MM.1S (cell line): Measurements from ENCODE around the gene IL9R.

ENCODE experiments used
- DNase-seq: peaks from one replicate; pipeline ENCODE4 v3.0.0-alpha.2; 2015
- H2AFZ ChIP-seq: fragments of 300-600 bp; sonication (generic); 2 replicates; pipeline ENCODE4 v1.6.0; 2016; ENCODE audit warnings: antibody characterized with exemption, low read length
- H3F3A ChIP-seq: fragments of 300-600 bp; sonication (generic); 2 replicates; pipeline ENCODE4 v1.6.1; 2016; ENCODE audit warnings: mild to moderate bottlenecking, antibody characterized with exemption, low read length, moderate library complexity, mixed read lengths; ENCODE audit not compliant: insufficient read depth
- H3K27ac ChIP-seq: fragments of 300-600 bp; sonication (generic); 2 replicates; pipeline ENCODE4 v1.5.1; 2016; ENCODE audit warnings: mild to moderate bottlenecking, low read length
- H3K27me3 ChIP-seq: fragments of 300-600 bp; sonication (generic); replicated peaks from 2 replicates; pipeline ENCODE4 v1.6.0; 2016; ENCODE audit warnings: low read length; ENCODE audit not compliant: insufficient read depth
- H3K36me3 ChIP-seq: fragments of 300-600 bp; sonication (generic); replicated peaks from 2 replicates; pipeline ENCODE4 v1.6.1; 2016; ENCODE audit warnings: mild to moderate bottlenecking, low read length, mixed read lengths; ENCODE audit not compliant: insufficient read depth
- H3K4me1 ChIP-seq: fragments of 300-600 bp; sonication (generic); 2 replicates; pipeline ENCODE4 v1.6.1; 2016; ENCODE audit warnings: low read length, mixed read lengths
- H3K4me2 ChIP-seq: fragments of 300-600 bp; sonication (generic); 2 replicates; pipeline ENCODE4 v1.6.0; 2016; ENCODE audit warnings: low read depth, low read length
- H3K4me3 ChIP-seq: fragments of 300-600 bp; sonication (generic); 2 replicates; pipeline ENCODE4 v1.5.1; 2016; ENCODE audit warnings: low read length, mixed read lengths
- H3K79me2 ChIP-seq: fragments of 300-600 bp; sonication (generic); 2 replicates; pipeline ENCODE4 v1.6.1; 2016; ENCODE audit warnings: mixed run types, low read length, mixed read lengths
- H3K9ac ChIP-seq: fragments of 300-600 bp; sonication (generic); 2 replicates; pipeline ENCODE4 v1.6.1; 2016; ENCODE audit warnings: low read length, mixed read lengths
- H3K9me2 ChIP-seq: fragments of 300-600 bp; sonication (generic); replicated peaks from 2 replicates; pipeline ENCODE4 v1.6.1; 2016; ENCODE audit warnings: mild to moderate bottlenecking, low read length, mixed read lengths; ENCODE audit not compliant: insufficient read depth
- H3K9me3 ChIP-seq: fragments of 300-600 bp; sonication (generic); replicated peaks from 2 replicates; pipeline ENCODE4 v1.6.1; 2016; ENCODE audit warnings: mild to moderate bottlenecking, low read length, mixed read lengths; ENCODE audit not compliant: insufficient read depth
- H4K20me1 ChIP-seq: fragments of 300-600 bp; sonication (generic); 2 replicates; pipeline ENCODE4 v1.6.1; 2016; ENCODE audit warnings: mild to moderate bottlenecking, low read length, moderate library complexity, mixed read lengths; ENCODE audit not compliant: insufficient read depth
- CTCF ChIP-seq: fragments of 300-600 bp; sonication (generic); IDR thresholded peaks from 2 replicates; pipeline ENCODE4 v1.5.1; 2016; ENCODE audit warnings: antibody characterized with exemption, low read length, mixed read lengths
- EZH2 ChIP-seq: fragments of 300-600 bp; sonication (generic); optimal IDR thresholded peaks from 2 replicates; pipeline ENCODE3; 2017; ENCODE audit warnings: low read depth, mild to moderate bottlenecking, antibody characterized with exemption, low read length, mixed read lengths
- EZH2phosphoT487 ChIP-seq: fragments of 300-600 bp; sonication (generic); IDR thresholded peaks from 2 replicates; pipeline ENCODE4 v1.6.1; 2018; ENCODE audit warnings: antibody characterized with exemption, low read length

The IL9R gene

GRCh38 chrX:155966876-155967275 lies 30.6 kb upstream of the IL9R start:
- no peaks in the 10 kb centered on the region for H3K9me2 ChIP-seq
- H3K9me3 ChIP-seq: no peaks in the 10 kb centered on the region
- no peak overlapping the region for H2AFZ ChIP-seq
- no peaks in the 10 kb centered on the region for H3K4me1 ChIP-seq
- no peak overlapping the region for H3K4me2 ChIP-seq
- no peaks in the 10 kb centered on the region for H3K36me3 ChIP-seq
- no peak for TF ChIP-seq EZH2phosphoT487
- TF ChIP-seq CTCF: peak; percentile 11; the same call in 1 of the 2 replicates
- TF ChIP-seq EZH2: no peak
- no peak overlapping the region for H3K4me3 ChIP-seq
- H3F3A ChIP-seq: no peaks in the 10 kb centered on the region
- H3K79me2 ChIP-seq: no peaks in the 10 kb centered on the region
- H3K9ac ChIP-seq: no peak overlapping the region
- no peaks in the 10 kb centered on the region for H4K20me1 ChIP-seq
- DNase-seq: no peak
- H3K27me3 ChIP-seq: no peaks in the 10 kb centered on the region
- no peak overlapping the region for H3K27ac ChIP-seq

GRCh38 chrX:155967653-155968325 lies 29.7 kb upstream of the IL9R start:
- Histone ChIP-seq H4K20me1 (no peaks in the 10 kb centered on the region), H3K79me2 (no peaks in the 10 kb centered on the region), H3F3A (no peaks in the 10 kb centered on the region), H3K4me3 (no peak overlapping the region), H3K36me3 (no peaks in the 10 kb centered on the region), H3K27ac (no peak overlapping the region), H3K9ac (no peak overlapping the region), H3K4me2 (no peak overlapping the region), H2AFZ (no peak overlapping the region), H3K9me3 (no peaks in the 10 kb centered on the region), H3K9me2 (no peaks in the 10 kb centered on the region), H3K27me3 (no peaks in the 10 kb centered on the region), H3K4me1 (no peaks in the 10 kb centered on the region)
- no peak for DNase-seq
- TF ChIP-seq EZH2 (no peak), CTCF (no peak), EZH2phosphoT487 (no peak)

GRCh38 chrX:155968326-155968661 lies 29.2 kb upstream of the IL9R start:
- Histone ChIP-seq H2AFZ (no peak overlapping the region), H3K9me2 (no peaks in the 10 kb centered on the region), H3K9me3 (no peaks in the 10 kb centered on the region), H3K36me3 (no peaks in the 10 kb centered on the region), H3K27ac (no peak overlapping the region), H4K20me1 (no peaks in the 10 kb centered on the region), H3K4me2 (no peak overlapping the region), H3K9ac (no peak overlapping the region), H3K27me3 (no peaks in the 10 kb centered on the region), H3K4me1 (no peaks in the 10 kb centered on the region), H3F3A (no peaks in the 10 kb centered on the region), H3K79me2 (no peaks in the 10 kb centered on the region), H3K4me3 (no peak overlapping the region)
- no peak for TF ChIP-seq EZH2
- TF ChIP-seq EZH2phosphoT487: no peak
- no peak for TF ChIP-seq CTCF
- DNase-seq: no peak
